HG03103 (cell line): ENCODE data around the gene KCNH2.

ENCODE experiments used
- ATAC-seq: cut with Tn5 transposase; IDR thresholded peaks from one replicate; pipeline ENCODE4 v1.9.1; 2021; ENCODE audit warnings: low read depth; ENCODE audit not compliant: unreplicated experiment

The KCNH2 gene

GRCh38 chr7:150976529-150977381, 1.4 kb downstream of the KCNH2 start:
- ATAC-seq, result no peak

- ATAC-seq, result no peak
Observed at GRCh38 chr7:150975536-150976319, 2.4 kb downstream of the KCNH2 start.

GRCh38 chr7:150974468-150975391, 3.4 kb downstream of the KCNH2 start:
- no peak for ATAC-seq

GRCh38 chr7:150973571-150974451, 4.3 kb downstream of the KCNH2 start:
- ATAC-seq, result no peak

GRCh38 chr7:150972741-150973140, 5.4 kb downstream of the KCNH2 start:
- ATAC-seq, result no peak

- ATAC-seq, result no peak
Observed at GRCh38 chr7:150972023-150972468, 6.1 kb downstream of the KCNH2 start.

- ATAC-seq, result no peak
Observed at GRCh38 chr7:150971242-150972022, 6.7 kb downstream of the KCNH2 start.

- no peak for ATAC-seq
Observed at GRCh38 chr7:150970424-150970823, 7.7 kb downstream of the KCNH2 start.

- ATAC-seq, result no peak
Observed at GRCh38 chr7:150969475-150969874, 8.6 kb downstream of the KCNH2 start.

GRCh38 chr7:150968734-150969372, 9.3 kb downstream of the KCNH2 start:
- no peak for ATAC-seq

- ATAC-seq, result no peak
Observed at GRCh38 chr7:150968056-150968733, 9.9 kb downstream of the KCNH2 start.

- ATAC-seq, result no peak
Observed at GRCh38 chr7:150967349-150967748, 10.8 kb downstream of the KCNH2 start.

- ATAC-seq, result no peak
Observed at GRCh38 chr7:150966002-150966401, 12.1 kb downstream of the KCNH2 start.

- no peak for ATAC-seq
Observed at GRCh38 chr7:150965273-150965830, 12.8 kb downstream of the KCNH2 start.

GRCh38 chr7:150964593-150965111, 13.5 kb downstream of the KCNH2 start:
- ATAC-seq, result no peak

GRCh38 chr7:150963707-150964559, 14.2 kb downstream of the KCNH2 start:
- no peak for ATAC-seq
